ENCODE data around the gene SPOCK1. TPM values are rescaled to one million over a fixed set of nuclear protein-coding genes. Genes with fewer than 3 reads are reported as not detected.

The SPOCK1 gene
- polyA plus RNA-seq, 6 donors from 2014 or later, result not detected

GRCh38 chr5:137333928-137334327 is 165.2 kb downstream of the SPOCK1 start:
- Mint-ChIP-seq H3K36me3 (no peaks in the 10 kb centered on the region), H3K4me1 (no peaks in the 10 kb centered on the region), H3K9me3 (peaks cover 0 to 3% (median 0%) of the 10 kb centered on the region in 7 donors), H3K27me3 (peaks cover 0 to 8% (median 0%) of the 10 kb centered on the region in 3 donors), H3K4me3 (no peak overlapping the region), H3K27ac (no peak overlapping the region)
- ATAC-seq (ENCODE audit: low read depth in 2 of 2) (no peak), DNase-seq (no peak)

DNA sequence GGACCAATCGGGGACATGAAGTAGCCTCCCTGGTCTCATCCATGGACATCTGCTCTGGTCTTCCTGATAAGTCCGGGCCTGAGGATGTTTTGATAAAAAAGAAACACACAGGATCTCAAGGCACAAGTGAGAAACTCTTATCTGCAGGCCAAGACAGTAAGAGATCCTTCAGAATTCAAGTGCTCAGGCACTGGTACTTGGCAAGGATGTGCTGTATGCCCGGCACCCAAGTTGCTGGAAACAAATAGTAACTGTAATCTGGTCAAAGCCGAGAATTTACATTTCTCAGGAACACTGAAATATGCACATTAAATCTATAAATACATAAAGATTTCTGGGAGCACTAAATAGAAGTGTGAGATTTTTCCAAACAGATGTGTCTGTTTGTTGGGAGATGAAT is 165.7 kb downstream of the SPOCK1 start:
- no peak for ATAC-seq (ENCODE audit: low read depth in 2 of 2)
- no peak overlapping the region for H3K27ac Mint-ChIP-seq

DNA sequence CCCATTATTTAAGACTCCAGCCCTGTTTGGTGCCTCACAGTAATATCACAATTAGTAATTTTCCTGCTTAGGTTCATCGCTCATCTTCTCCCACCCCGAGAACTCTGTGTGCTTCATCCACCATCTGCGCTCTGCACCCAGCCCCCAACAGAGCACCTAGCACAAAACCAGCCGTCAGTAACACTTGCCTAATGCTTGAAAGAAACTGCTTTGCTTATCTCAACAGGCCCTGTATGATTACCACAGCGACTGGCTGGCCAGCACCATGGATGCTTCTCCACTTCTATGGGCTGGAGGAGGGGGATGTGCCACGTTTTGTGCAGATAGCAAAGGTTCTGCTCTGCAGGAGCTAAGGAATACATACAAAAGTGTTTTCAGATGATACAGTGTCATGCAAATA is 166.8 kb downstream of the SPOCK1 start:
- Mint-ChIP-seq H3K9me3 (peaks cover 0 to 2% (median 0%) of the 10 kb centered on the region in 7 donors), H3K4me1 (no peaks in the 10 kb centered on the region), H3K4me3 (no peak overlapping the region), H3K27ac (peak overlapping the region in 1 of 6 donors; percentile 47), H3K36me3 (no peaks in the 10 kb centered on the region), H3K27me3 (peaks cover 0 to 8% (median 0%) of the 10 kb centered on the region in 3 donors)
- no peak for ATAC-seq (ENCODE audit: low read depth in 2 of 2)
- DNase-seq, result no peak

More for the DNA sequence above, 165.7 kb downstream of the SPOCK1 start:
- Mint-ChIP-seq H3K9me3 (peaks cover 0 to 2% (median 0%) of the 10 kb centered on the region in 7 donors), H3K4me3 (no peak overlapping the region), H3K4me1 (no peaks in the 10 kb centered on the region), H3K27me3 (peaks cover 0 to 8% (median 0%) of the 10 kb centered on the region in 3 donors), H3K36me3 (no peaks in the 10 kb centered on the region)
- no peak for DNase-seq

GRCh38 chr5:137329586-137330296 is 169.4 kb downstream of the SPOCK1 start:
- Mint-ChIP-seq H3K36me3 (no peaks in the 10 kb centered on the region), H3K4me3 (no peak overlapping the region), H3K4me1 (no peaks in the 10 kb centered on the region), H3K27ac (no peak overlapping the region), H3K27me3 (peaks cover 0 to 4% (median 0%) of the 10 kb centered on the region in 3 donors), H3K9me3 (peaks cover 0 to 5% (median 0%) of the 10 kb centered on the region in 7 donors)
- DNase-seq (no peak), ATAC-seq (ENCODE audit: low read depth in 2 of 2) (no peak)

- Mint-ChIP-seq H3K4me3 (no peak overlapping the region), H3K27ac (no peak overlapping the region), H3K27me3 (peaks cover 0 to 4% (median 0%) of the 10 kb centered on the region in 3 donors), H3K4me1 (no peaks in the 10 kb centered on the region), H3K36me3 (no peaks in the 10 kb centered on the region), H3K9me3 (peaks cover 0 to 5% (median 0%) of the 10 kb centered on the region in 7 donors)
- no peak for ATAC-seq (ENCODE audit: low read depth in 2 of 2)
- DNase-seq, result no peak
Measured at GRCh38 chr5:137328991-137329390, 170.1 kb downstream of the SPOCK1 start.

GRCh38 chr5:137328463-137328862 is 170.7 kb downstream of the SPOCK1 start:
- no peak overlapping the region for H3K4me3 Mint-ChIP-seq
- H3K36me3 Mint-ChIP-seq, result no peaks in the 10 kb centered on the region
- H3K27me3 Mint-ChIP-seq, result peaks cover 0 to 4% (median 0%) of the 10 kb centered on the region in 3 donors
- H3K27ac Mint-ChIP-seq, result no peak overlapping the region
- DNase-seq (no peak), ATAC-seq (ENCODE audit: low read depth in 2 of 2) (no peak)
- peaks cover 0 to 5% (median 0%) of the 10 kb centered on the region in 7 donors for H3K9me3 Mint-ChIP-seq
- no peaks in the 10 kb centered on the region for H3K4me1 Mint-ChIP-seq

DNA sequence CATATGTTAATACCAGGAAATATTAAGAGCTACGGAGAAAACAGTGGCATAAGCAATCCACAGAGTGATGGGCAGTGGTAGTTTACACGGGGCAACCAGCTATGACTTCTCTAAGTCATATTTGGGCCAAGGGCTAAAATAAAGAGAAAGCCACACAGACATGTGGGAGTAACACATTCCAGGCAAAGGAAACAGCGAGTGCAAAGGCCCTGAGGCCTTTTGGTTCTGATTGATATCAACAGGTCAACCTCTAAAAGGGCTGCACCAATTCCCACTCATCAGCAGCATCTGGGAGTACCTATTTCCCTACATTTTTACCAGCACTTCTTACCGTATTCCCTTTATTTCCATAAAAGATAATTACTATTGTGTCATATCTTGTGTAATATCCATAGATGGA is 173.4 kb downstream of the SPOCK1 start:
- ATAC-seq (ENCODE audit: low read depth in 2 of 2), result no peak
- Mint-ChIP-seq H3K9me3 (peaks cover 0 to 5% (median 2%) of the 10 kb centered on the region in 7 donors), H3K27ac (no peak overlapping the region), H3K4me1 (no peaks in the 10 kb centered on the region), H3K36me3 (no peaks in the 10 kb centered on the region), H3K27me3 (peaks cover 0 to 6% (median 0%) of the 10 kb centered on the region in 3 donors), H3K4me3 (no peak overlapping the region)
- DNase-seq, result no peak

- Mint-ChIP-seq H3K27ac (no peak overlapping the region), H3K4me1 (no peaks in the 10 kb centered on the region), H3K9me3 (peaks cover 0 to 5% (median 2%) of the 10 kb centered on the region in 7 donors), H3K27me3 (peaks cover 9 to 22% (median 11%) of the 10 kb centered on the region in 3 donors), H3K36me3 (no peaks in the 10 kb centered on the region), H3K4me3 (no peak overlapping the region)
- DNase-seq (peak; percentile 7), ATAC-seq (ENCODE audit: low read depth in 2 of 2) (no peak)
Measured at GRCh38 chr5:137320056-137321045, 178.8 kb downstream of the SPOCK1 start.

- peaks cover 9 to 35% (median 31%) of the 10 kb centered on the region in 3 donors for H3K27me3 Mint-ChIP-seq
Measured at GRCh38 chr5:137318027-137318426, 181.1 kb downstream of the SPOCK1 start.

DNA sequence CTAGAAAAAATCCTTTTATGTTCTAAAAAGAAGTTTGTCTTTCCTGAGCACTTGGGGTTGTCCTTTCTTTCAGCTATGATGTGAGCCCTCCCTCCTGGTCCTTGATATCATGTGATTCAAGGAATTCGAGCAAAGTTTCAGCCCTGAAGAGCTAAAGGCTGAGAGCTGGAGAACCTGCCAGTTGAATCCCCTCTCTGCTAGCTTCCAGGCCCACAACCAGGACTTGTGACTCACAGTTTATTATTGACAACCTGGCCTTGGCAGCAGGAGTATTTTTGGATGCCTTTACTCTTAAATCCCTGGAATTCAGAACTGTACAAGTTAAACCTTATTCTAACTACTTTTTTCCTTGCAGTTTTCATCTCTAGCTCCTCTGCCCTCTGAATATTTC is 182.8 kb downstream of the SPOCK1 start:
- H3K4me1 Mint-ChIP-seq, result no peaks in the 10 kb centered on the region
- peaks cover 0 to 7% (median 4%) of the 10 kb centered on the region in 7 donors for H3K9me3 Mint-ChIP-seq
- no peak for ATAC-seq (ENCODE audit: low read depth in 2 of 2)
- no peak overlapping the region for H3K4me3 Mint-ChIP-seq
- H3K27me3 Mint-ChIP-seq, result peaks cover 9 to 35% (median 31%) of the 10 kb centered on the region in 3 donors
- no peak overlapping the region for H3K27ac Mint-ChIP-seq
- H3K36me3 Mint-ChIP-seq, result no peaks in the 10 kb centered on the region
- no peak for DNase-seq

More at GRCh38 chr5:137318027-137318426, 181.1 kb downstream of the SPOCK1 start:
- ATAC-seq (ENCODE audit: low read depth in 2 of 2), result no peak
- Mint-ChIP-seq H3K27ac (no peak overlapping the region), H3K9me3 (peaks cover 0 to 7% (median 4%) of the 10 kb centered on the region in 7 donors), H3K36me3 (no peaks in the 10 kb centered on the region), H3K4me1 (no peaks in the 10 kb centered on the region), H3K4me3 (no peak overlapping the region)
- DNase-seq, result no peak

DNA sequence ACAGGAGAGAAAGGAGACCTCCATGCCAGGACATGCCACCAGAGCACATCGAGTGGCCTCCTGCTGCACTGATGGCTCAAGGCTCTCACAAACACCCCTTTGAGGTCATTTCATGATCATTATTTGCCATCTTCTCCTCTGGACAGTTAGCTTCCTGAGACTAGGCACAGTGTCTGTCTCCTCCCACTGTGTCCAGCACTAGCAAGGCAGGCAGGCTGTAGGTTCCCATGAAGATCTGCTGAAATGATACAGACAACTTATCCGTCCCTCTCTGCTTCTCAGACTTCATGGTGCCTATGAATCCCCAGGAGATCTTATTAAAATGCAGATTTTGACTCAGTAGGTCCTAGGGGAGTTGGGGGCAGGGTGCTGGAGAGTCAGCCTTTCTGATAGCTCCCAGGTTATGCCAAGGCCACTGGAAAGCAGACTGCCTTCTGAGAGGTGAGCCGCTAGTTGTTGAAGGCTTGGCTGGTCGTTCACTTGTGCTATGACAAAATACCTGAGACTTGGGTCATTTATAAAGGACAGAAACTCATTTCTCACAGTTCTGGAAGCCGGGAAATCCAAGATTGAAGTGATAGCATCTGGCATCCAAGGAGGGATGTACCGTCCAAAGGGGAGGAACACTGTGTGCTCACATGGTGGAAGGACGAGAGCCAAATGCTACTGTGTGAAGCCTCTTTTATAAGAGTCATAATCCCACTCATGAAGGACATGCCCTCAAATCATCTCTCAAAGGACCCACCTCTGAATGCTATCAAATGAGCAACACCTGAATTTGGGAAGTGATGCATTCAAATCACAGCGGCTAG is 183.4 kb downstream of the SPOCK1 start:
- H3K36me3 Mint-ChIP-seq, result no peaks in the 10 kb centered on the region
- no peaks in the 10 kb centered on the region for H3K4me1 Mint-ChIP-seq
- peaks cover 9 to 31% (median 29%) of the 10 kb centered on the region in 3 donors for H3K27me3 Mint-ChIP-seq
- ATAC-seq (ENCODE audit: low read depth in 2 of 2), result no peak
- DNase-seq, result no peak
- H3K4me3 Mint-ChIP-seq, result no peak overlapping the region
- no peak overlapping the region for H3K27ac Mint-ChIP-seq
- peaks cover 0 to 7% (median 0%) of the 10 kb centered on the region in 7 donors for H3K9me3 Mint-ChIP-seq

GRCh38 chr5:137315109-137315508 is 184.0 kb downstream of the SPOCK1 start:
- no peaks in the 10 kb centered on the region for H3K4me1 Mint-ChIP-seq
- H3K9me3 Mint-ChIP-seq, result peaks cover 0 to 7% (median 0%) of the 10 kb centered on the region in 7 donors
- DNase-seq, result no peak
- H3K4me3 Mint-ChIP-seq, result no peak overlapping the region
- H3K27ac Mint-ChIP-seq, result peak overlapping the region in 1 of 6 donors; percentile 18
- H3K27me3 Mint-ChIP-seq, result peaks cover 5 to 31% (median 23%) of the 10 kb centered on the region in 3 donors
- no peak for ATAC-seq (ENCODE audit: low read depth in 2 of 2)
- H3K36me3 Mint-ChIP-seq, result no peaks in the 10 kb centered on the region
